HG03039 (cell line): ENCODE measurements around the gene TXNL4B.

ENCODE experiments used
- ATAC-seq: cut with Tn5 transposase; IDR thresholded peaks from one replicate; pipeline ENCODE4 v1.9.1; 2021; ENCODE audit warnings: mild to moderate bottlenecking, moderate library complexity; ENCODE audit not compliant: unreplicated experiment

TXNL4B gene

GRCh38 chr16:72042157-72042660, 51.2 kb downstream of the TXNL4B start:
- ATAC-seq, result no peak

GRCh38 chr16:72036098-72036497, 57.3 kb downstream of the TXNL4B start:
- no peak for ATAC-seq
